GM19324 (cell line): Measurements from ENCODE around the gene MGLL.

Source experiments
- ATAC-seq: cut with Tn5 transposase; IDR thresholded peaks from one replicate; pipeline ENCODE4 v1.9.1; 2021; ENCODE audit warnings: mild to moderate bottlenecking, moderate library complexity; ENCODE audit not compliant: unreplicated experiment, low FRiP score

The MGLL gene

GRCh38 chr3:127777332-127777731 is 45.0 kb downstream of the MGLL start:
- ATAC-seq: no peak

DNA sequence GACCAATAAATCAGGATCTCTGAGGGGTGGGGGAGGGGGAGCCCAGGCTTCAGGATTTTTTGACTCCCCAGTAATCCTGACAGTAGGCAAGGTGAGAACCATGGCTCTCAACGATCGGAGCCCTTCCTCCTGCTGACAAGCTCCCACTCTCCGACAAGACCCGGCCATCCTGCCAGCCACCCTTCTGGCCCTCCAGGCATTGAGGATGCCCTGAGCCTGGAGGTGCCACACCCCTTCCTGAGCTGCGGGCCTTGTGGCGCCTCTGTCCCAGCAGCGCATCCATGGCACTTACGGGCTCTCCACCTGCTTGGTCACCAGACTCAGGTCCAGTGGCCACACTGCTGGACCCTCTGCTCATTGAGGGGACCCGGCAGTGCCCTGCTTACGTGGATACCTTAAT is 46.0 kb downstream of the MGLL start:
- no peak for ATAC-seq

- no peak for ATAC-seq
Measured at GRCh38 chr3:127775398-127776109, 46.8 kb downstream of the MGLL start.

GRCh38 chr3:127774647-127775046 is 47.7 kb downstream of the MGLL start:
- no peak for ATAC-seq

GRCh38 chr3:127773752-127774395 is 48.4 kb downstream of the MGLL start:
- no peak for ATAC-seq

GRCh38 chr3:127772827-127773751 is 49.2 kb downstream of the MGLL start:
- ATAC-seq: no peak

DNA sequence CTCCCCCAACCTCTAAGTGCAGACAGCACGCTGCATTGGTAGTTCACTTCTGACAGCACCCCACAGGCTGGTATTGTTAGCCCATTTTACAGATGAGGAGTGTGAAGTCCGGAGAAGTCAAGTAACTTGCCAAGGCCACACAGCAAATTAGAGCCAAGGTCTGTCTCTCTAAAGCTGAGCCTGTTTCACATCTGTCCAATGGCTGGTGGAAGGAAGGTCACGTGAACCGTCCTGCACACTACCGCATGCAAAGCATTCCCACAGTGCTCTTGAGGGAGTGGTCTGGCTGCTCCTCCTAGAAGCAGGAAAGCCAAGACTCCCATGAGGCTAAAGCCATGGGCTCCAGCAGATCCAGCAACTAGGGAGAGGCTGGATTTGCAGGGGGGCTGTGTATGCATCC is 50.0 kb downstream of the MGLL start:
- ATAC-seq: no peak

DNA sequence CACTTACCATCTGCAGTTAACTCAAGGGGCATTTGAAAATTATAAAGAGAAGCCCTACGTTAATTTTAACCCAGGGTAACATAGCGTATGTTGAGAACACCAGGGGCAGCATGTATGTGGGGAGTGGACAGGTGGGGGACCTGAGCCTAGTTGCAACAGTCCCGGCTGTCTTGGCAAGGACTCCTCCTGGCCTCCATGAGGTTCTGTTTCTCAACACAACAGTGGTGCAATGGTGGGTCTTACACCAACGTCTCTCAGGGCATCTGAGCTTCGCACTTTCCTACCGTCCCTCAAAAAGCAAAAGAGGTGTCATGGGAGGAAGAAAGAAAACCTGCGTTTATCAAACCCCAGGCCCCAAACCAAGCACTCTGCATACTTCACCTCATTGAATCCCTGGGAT is 50.6 kb downstream of the MGLL start:
- no peak for ATAC-seq

DNA sequence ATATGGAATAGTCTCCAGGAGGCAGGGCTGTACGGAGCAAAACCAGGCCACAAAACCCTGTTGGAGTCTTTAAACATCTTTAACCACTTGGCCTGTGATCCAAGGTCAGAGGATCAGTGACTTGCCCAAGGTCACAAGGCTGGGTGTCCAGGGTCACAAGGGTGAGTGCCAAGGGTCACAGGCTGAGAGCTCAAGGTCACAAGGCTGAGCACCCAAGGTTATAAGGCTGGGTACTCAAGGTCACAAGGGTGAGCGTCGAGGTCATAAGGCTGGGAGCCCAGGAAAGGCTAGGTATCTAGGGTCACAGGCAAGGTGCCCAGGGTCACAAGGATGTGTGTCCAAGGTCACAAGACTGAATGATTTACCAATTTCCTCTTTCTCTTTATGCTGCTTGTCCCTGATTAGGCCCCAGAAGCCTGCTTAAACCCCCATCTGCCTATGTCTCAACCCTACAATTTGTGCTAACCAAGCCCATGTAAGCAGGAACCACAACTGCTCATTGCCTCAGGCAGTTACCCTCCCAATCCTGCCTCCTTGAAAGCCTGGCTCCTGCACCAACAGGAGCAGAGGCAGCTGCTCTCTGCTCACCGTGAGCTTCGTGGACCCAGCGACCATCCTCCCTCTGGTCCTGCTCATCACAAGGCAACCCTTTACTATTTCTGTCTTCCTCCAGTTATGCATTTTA is 51.5 kb downstream of the MGLL start:
- no peak for ATAC-seq

GRCh38 chr3:127769284-127770081 is 52.8 kb downstream of the MGLL start:
- no peak for ATAC-seq

GRCh38 chr3:127768346-127769008 is 53.8 kb downstream of the MGLL start:
- no peak for ATAC-seq

DNA sequence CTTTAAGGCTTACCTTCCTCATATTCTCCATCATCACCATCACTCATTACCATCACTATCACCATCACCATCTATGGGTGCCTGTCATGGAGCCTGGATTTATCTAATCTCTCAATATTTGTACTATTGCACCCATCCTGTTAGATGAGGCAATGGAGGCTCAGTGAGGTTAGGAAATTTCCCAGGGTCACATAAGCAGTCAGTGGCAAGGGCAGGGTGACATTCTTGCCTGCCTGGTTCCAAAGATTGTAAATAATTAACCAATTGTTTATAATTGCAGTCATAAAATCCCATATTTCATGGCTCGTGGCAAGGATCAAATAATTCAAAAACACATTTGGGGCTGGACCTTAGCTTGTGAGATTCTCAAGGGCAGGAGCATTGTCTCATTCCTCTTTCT is 55.2 kb downstream of the MGLL start:
- no peak for ATAC-seq

- ATAC-seq: no peak
Measured at GRCh38 chr3:127765735-127766134, 56.6 kb downstream of the MGLL start.

DNA sequence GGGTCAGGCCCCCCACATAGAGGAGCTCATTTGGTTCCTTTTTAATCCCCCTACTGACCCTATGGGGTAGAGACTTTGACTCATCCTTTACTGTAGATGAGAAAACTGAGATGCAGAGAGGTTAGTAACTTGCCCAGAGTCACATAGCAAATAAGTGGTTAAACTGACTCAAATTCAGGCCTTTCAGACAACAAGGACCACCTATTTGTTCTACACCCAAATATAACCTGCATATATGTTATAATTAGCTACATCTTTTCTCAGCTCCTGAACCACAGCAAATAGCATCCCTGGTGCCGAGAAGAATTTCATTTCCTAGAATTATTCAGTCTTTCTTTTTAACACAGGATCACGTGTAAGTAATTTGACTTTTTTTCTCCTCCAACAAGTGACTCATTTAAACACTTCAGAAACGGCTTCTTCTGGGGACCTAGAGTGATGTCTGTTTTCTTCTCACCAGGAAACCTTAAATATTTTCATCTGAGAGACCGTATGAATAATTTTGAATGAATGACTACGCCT is 57.4 kb downstream of the MGLL start:
- no peak for ATAC-seq

- ATAC-seq: no peak
Measured at GRCh38 chr3:127764301-127764700, 58.0 kb downstream of the MGLL start.

GRCh38 chr3:127763816-127764215 is 58.5 kb downstream of the MGLL start:
- no peak for ATAC-seq

DNA sequence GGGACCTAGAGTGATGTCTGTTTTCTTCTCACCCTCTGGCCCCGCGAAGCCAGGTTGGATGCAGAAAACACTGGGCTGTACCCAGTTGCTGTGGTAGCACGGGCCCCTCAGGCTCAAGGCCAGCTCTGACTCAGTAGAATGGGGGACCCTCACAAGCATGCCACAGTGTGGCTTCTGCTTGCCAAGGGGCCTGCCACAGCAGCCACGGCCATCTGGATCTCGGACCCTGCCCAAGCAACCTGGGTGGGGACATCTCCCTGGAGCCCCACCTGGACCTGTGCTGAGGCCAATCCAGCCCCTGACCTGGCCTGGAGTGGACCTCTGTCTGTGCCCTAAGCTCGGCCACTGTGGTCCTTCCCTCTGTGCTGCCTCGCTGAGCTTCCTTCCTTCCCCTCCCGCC is 59.0 kb downstream of the MGLL start:
- no peak for ATAC-seq

DNA sequence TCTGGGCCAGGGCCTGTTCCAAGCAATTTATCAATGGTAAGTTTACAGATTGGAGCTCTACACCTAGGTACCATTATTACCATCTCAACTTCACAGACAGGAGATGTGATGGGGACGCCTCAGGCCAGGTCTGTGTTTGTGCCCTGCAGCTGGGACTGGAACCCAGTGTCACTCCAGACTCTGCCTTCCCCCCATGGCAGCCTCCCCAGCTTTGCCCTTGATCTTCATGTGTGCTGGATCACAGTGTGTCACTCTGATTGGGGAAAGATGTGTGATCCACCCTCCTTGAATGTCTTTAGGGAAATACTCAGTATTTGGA is 59.6 kb downstream of the MGLL start:
- no peak for ATAC-seq

GRCh38 chr3:127762077-127762786 is 60.1 kb downstream of the MGLL start:
- ATAC-seq: no peak
